Amygdala (tissue), 56 donors: ENCODE results near the gene ADCY5.

Experiments
- DNase-seq, 56 donors: peaks; one replicate each; lab custom pipeline; 2025; lab: John Stamatoyannopoulos, UW

ADCY5 gene

DNA sequence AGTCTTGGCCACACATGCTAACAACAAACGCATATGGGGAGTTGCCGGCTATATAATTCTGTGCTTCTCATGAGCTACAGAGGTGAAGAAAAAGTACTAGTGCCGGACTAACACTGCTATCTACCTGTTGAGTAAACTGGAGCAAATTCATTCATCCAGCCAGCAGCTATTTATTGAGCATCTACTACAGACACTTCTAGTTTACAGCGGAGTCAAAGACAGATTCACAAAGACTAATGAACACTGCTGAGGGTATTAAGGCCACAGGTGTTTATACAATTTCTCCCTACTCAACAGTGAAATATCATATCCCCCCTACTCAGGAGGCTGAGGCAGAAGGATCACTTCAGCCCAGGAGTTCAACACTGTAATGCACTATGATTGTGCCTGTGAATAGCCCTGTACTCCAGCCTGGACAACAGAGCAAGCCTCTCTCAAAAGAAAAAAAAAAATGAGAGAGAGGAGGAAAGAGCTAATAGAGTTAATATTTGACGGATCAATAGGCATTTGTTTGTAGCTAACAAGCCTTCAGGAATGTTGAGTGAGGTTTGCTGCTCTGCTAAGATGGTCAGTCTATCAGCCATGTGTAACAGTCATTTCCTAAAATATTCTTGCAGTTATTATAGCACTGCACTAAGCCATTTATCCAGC is 17.8 kb downstream of the ADCY5 start:
- no peak for DNase-seq

DNA sequence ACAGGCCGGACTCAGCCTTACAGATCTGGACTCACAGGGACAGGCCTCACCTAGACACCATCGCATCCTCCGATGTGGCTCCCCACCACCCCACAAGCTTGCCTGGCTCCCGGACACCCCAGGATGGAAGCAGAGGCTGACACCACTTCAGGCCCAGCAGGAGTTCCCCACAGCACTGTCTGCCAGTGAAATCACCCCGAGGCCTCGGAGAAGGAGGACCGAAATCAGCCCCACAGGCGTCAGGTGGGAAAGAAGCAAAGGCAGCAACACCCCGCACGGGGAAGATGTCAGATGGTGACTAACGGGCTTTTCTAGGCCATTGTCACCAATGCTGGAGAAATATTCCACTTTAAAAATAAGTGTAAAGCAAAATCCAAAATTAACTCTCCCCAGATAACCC is 18.6 kb downstream of the ADCY5 start:
- no peak for DNase-seq

DNA sequence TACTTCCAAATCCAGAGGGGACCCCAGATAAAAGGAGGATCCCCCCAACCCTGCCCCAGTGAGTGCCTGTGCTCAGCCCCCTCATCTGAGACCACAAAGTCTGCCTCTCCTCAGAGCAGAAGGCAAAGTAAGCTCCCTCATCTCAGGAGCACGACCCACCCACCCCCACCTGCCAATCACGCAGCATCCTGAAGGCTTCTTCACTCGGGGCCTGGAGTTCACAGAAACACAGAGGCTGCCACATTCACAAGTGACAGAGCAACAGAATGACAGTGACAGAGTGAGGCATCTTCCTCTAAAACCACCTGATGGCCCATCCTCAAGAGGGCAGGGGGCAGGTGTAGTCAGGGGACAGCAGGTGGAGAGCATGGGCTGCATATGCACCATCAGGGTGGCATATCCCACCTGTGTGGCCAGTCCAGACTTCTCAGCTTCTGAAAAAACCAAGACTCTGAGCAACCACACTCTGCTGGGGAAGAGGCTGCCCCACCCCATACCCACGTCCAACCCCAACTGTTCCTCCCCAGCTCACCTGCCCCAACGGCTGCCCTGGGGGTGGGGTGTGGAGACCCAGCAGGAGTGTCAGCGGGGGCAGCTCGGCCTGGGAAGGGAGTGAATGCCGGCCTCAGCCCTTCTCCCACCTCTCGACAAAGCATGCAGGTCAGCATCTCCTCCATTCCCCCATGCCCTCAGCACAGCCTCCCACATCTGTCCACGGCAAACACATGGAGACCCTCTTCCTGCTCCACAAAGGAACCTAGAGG is 19.3 kb downstream of the ADCY5 start:
- DNase-seq, result no peak

DNA sequence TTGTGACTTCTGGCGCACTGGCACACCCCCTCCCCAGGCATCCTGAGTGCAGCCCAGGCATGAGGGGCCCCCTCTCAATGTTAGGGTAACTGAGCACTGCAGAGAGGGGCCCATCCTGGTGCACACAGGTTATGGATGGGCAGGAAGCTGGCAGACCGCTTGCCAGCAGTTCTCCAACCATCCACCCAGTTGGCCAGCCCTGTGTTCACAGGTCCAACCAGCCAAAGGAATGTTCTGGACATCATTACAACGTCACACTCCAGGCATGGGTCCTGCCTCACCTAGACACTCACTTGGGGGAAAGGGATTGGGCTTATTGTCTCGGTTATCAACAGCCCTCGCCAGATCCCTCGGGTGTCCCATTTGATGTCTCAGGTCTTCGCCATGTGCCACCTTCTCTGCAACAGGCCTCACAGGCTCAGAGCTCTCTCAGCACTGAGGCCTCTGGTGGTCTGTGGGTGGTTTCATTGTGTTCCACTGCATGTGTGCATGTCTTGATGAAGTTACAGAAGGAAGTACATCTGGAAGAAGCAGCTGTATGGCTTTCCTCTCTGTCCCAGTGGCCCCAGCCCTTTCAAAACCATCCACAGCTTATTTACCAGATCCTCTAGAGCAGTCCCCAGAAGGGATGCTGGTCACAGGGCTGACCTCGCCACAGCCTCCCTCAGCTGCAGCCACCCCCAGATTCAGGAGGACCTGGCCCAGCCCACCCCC is 23.7 kb downstream of the ADCY5 start:
- DNase-seq, result peak in 2 of 56 donors; percentile 26 to 75

DNA sequence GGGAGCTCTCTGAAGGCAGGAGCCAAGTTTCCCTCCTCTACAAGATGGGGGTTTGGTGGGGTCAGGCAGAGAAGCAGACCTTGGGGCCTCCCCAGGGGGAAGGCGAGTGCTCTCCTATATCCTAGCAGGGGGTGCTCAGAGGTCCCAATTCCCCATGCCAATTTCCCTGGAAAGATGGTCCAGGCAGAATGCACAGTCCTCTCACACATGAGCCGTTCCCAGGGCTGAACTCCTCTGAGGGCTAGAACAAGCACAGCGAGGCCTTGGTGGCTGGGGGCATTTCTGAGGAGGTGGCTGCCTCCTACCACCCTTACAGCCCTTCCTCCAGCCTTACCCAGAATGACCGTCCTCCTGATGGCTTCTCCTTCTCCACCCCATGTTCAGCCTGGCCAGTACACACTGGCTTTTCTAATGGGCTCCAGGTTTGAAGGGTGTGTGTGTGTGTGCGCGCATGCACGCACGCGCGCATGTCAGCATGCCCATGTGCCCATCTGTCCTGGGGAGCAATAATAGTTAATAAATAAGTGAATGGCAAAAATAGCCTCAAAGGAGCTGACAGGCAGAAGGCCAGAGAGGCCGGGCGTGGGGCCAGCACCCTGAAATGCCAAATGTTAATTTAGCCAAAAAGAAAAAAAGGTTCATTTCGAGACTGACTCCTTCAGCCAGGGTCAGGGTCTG is 24.4 kb downstream of the ADCY5 start:
- peak in 15 of 56 donors; percentile 17 to 75 (median 41) for DNase-seq

DNA sequence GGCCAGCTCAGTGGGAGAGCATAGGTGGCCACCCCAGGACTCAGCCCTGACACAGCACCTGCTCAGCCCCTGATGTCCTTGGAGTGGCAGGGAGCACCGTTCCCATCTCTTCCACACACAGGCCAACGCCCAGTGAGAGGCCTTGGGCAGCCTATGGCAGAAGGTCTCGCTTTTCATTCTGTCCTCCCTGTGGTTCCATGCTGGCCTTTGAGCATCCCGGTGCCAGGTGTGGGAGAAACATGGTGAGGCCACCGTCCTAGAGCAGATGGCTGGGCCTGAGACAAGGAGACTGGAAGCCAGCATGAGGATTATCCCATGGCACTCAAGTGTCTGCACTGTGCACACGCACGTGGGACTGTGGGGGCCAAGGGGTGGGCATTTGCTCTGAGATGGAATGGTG is 25.1 kb downstream of the ADCY5 start:
- DNase-seq, result no peak

DNA sequence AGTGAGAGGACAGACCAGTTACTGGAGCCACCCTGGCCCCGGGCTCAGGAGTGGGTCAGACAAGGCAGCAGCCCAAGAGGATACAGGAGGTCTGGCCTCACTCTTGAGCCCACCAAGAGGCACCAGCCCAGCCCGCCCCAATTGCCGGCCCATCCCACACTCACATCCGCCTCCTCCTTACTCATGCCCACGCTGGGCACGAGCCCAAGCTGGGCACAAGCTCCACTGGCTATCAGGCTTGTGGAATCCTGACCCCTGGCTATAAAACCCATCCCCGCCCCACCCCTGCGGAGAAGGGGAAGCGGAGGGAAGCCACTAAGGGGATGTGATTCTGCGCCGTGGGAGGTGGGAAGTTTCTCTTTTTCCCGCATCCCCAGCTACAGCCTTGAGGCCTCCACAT is 25.9 kb downstream of the ADCY5 start:
- peak in 13 of 56 donors; percentile 16 to 72 (median 32) for DNase-seq

DNA sequence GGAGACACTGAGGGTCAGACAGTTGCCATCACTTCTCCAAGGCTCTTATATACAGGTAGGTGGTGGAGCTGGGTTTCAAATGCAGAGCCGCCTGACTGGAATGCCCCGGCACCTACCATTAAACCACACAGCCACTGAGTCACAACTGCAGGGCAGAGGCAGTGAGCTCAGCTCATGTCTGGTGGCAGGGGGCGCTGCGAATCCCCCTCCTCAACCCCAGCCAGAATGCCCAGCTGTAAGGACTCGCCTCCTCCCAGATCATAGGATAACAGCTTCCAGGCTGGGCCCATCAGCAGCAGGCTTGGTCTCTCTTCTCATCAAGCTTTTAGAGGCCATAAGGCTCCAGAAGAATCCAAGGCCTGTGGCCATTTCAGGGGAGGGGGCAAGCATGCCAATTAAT is 26.4 kb downstream of the ADCY5 start:
- DNase-seq, result no peak

DNA sequence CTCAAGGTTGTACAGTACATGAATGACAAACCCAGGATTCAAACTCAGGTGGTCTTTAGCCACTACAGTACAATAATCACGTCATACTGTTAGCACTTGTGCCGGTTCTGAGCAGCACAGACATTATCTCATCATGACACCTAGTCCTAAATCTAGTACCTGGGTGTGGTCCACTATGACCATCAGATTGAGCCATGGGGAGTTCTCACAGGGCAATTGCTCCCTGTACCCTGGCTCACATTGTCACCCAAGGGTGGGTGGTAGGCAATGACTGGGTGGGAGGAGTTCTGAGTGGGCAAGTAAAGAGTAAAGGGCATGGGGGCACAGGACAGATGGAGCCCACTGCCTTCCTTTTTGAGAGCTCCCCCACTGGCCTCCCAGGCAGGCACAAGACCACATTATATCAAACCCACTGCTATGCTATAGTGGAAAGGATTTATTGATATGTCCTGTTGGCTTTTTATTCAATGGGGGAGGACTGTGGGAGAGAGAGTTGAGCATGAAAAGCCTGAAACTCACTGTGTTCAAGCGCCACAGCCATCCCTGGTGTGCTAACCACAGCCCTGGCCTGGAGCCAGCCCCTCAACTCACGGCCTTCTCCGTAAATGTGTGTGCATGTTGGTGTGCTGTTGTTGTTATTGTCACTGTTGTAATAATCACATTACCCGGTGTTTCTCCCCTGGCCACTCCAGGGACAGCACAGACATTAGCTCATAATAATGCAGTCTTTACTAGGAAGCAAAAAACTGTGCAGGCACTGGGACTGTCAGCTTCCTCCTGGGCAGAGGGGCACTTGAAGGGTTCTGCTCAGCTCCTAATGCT is 27.3 kb downstream of the ADCY5 start:
- peak in 14 of 56 donors; percentile 16 to 63 (median 38) for DNase-seq

DNA sequence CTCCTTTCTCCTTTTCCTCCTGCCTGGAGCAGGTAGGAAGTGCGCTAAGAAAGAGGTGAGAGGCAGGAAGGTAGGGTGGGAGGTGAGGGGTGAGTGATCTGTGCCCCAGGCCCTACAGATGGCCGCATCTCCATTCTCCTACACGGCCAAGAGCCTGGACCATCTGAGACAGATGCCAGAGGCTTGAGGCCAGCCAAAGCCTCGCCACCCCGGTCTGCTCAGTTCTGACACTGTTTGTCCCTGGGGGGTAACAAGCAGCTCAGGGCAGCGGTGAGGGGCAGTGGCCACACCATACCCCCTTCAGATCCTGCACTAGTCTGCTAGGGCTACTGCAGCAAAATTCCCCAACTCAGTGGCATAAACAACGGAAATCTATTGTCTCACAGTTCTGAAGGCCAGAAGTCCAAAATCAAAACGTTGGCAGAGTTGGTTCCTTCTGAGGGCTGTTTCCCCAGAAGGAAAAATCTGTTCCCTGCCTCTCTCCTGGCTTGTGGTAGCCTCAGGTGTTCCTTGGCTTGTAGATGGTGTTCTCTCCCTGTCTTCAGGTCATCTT is 28.4 kb downstream of the ADCY5 start:
- DNase-seq, result peak in 1 of 56 donors; percentile 50

DNA sequence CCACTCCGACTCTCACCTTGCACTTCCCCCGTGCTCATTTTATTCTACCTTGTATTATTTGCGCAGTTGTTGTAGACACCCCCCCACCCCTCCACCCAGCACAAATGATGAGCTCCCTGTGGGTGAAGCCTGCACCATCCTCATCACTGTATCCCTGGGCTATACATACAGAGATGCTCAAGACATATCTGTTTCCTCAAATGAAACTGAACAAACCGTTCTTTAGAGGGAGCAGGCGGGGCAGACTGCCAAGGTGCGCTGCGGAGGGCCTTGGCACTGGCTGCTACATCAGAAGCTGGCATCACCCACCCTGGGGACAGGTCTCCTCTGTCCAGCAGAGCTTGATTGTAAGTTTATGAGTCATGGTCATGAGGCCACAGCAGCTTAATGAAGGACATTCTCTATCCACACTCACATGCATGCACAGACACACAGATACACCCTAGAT is 29.0 kb downstream of the ADCY5 start:
- DNase-seq, result peak in 38 of 56 donors; percentile 24 to 89 (median 54)

DNA sequence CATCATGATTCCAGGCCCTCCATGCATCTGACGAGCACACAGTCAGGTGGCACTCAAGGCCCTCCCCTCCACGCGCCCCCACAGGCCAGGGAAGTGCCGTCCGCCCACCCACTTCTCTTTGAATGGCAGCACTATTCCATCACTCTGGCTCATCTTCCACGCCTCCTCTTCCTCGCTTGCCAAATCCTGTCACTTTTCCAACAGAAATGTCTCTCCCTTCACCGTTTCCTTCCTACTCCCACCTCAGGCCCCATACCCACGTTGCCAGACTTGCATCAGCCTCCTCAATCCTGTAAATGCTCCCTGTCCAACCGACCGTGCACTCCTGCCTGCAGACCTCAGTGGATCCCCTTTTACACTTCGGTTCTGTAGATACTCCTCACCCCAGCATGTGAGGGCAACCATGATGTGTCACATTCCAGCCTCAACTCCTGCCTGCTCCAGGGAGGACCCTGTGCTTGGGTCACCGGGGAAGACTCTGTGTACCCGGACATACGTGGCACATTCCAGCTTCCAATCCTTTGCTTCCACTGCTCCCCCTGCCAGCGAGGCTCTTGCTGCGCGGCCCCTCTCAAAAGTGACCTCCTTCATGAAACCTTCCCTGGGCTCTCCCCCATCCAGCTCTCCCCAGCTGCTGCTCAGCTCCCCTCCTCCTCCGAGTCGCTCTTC is 29.6 kb downstream of the ADCY5 start:
- DNase-seq, result peak in 36 of 56 donors; percentile 21 to 85 (median 50)

DNA sequence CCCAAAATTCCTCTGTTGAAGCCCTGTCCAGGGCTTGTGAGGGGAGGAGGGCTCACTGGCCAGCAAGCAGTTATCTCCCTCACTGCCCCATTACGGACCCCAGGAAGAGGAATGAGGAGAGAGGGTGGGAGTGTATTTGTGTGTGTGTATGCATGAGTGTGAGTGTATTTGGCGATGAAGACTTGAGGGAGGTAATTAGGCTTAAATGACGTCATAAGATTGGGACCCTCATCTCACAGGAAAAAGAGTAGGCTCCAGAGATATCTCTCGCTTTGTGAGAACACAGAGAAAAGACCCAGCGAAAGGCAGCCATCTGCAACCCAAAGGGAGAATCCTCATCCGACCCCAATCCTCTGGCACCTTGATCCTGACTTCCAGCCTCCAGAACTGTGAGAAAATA is 32.2 kb downstream of the ADCY5 start:
- DNase-seq, result no peak

DNA sequence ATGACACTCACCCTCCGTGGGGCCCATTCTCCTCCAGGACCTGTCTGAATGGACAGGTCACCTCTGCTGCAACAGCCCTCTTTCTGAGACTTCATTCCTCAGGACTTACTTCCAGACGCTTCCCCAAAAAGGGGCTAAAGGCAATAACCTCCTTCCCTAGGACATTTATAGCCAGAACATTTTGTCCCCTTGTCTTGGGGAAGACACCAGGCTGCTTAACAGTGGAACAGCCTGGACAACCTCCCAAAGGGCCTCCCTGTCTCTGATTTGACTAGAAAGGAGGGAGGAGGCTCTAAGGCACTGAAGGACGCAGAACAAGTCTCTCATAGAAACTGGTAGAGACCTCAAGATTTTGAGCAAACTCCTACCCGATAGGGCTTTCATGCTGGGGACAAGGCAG is 32.7 kb downstream of the ADCY5 start:
- DNase-seq, result no peak

DNA sequence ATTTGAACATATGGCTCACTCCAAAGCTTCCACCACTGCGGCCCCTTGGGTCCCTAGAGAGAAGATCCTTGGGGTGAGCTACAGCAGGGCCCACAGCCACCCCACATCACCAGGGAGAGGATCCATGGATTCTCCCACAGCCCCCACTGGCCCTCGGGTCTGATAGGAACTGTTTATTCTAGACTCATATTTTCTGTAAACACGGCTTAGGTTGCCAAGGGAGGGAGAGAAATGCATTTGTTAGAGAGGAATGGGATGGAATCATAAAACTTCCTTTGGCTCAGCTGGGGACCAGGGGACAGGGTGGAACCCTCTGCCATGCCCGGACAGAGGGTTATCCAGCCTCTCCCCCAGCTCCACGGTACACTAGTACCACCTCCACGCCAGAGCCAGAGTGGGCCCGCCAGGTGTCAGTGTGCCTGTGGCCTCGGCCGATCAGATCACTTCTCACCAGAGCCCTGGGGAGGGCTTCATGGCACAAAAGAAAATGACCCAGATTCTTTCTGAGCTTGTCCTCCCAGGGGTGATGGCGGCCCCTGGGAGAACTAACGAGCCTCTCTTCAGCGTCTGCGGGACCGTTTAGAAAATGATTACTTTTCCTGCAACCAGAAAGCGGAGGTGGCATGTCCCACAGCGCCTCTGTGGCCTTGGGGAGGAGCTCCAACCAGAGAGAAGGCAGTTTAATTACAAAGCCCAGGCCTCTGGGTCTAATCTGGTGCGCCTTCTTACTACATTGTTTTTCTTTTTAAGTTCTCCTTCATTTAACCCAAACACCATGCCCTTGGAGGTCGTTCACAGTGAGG is 33.7 kb downstream of the ADCY5 start:
- no peak for DNase-seq

DNA sequence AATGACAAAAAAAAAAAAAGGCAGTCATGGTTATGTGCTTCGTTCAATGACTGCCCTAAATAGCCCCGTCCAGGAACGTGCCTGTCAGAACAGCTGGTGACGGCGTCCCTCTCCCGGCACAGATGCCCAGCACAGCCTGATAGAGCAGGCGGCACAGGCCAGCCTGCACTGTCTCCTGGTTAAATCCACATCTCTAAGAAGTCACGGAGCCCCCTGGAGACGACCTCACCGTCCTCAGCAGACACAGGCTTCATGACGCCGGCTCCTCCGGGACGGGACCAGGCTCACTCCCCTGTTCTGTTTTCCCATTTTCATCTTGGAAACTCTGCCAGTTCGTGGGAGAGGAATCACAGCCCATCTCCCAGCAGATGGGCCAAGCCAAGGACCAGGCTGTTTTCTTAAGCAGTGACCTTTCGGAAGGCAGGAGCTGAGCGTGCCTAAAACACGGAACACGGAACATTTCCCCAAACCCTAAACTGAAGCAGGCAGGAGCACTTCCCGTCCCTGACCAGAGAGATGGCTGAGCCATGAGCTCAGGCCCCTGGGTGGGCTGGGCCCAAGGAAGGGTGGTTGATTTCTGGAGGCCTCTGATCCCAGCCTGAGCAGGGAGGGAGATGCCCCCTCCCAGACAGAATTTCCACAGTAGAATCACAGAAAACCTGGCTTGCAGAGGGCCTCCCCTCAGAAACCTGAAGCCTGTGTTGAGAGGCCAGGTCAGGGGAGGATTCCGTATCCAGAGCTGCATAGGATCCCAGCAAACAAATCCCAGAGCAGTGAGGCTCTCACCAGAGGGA is 35.9 kb downstream of the ADCY5 start:
- DNase-seq, result peak in 32 of 56 donors; percentile 14 to 70 (median 44)

DNA sequence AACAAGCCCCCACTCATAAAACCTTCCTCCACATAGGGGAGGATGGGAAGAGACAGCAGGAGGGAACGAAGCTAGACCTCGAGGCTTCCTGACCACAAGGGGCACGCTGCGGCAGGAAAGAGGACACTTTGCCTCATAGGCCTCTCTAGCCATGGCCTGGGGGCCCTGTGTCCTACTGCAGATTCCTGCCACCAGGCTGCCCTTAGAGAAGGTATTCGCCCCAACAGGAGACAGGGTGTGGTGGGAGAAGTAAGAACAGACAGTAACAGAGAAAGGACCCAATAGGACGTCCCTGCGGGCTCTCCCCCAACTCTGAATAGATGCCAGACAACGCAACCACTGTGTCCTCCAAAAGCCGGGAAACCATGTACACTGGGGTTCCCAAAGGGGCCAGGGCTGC is 36.8 kb downstream of the ADCY5 start:
- peak in 1 of 56 donors; percentile 23 for DNase-seq
